Measurements from ENCODE around the gene SLC1A5.

SLC1A5 gene

DNA sequence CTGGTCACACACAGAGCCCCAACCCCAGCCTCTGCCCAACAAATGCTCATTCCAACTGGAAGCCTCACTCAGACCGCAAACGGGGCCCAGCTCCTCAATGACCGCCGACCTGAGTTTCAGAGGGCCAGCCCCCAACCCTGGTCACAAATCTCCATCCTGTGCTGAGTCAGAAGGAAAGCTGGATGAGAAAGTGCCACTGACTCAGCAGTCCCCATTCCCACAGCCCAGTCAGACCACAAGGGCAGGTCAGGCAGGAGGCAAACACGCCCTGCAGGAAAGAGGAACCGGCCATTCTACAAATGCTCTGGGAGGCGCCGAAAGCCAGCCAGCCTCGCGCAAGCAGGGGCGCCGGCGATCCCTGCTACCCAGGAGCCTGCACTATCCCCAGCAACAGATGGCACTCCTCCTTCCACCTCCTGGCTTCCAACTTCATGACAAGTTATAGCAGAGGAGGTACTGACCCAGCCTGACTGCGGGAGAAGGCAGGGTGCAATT is 57.3 kb downstream of the SLC1A5 start:
- TF ChIP-seq CTCF (IDR thresholded peaks at IDR 0.05; ENCODE audit: low read depth, low read length), result no peak
- DNase-seq (ENCODE audit: low read depth, low spot score), result peak; percentile 94
- H3K4me3 ChIP-seq (ENCODE audit: low read depth, low read length), result no peak overlapping the region
- in situ Hi-C loops (cut with HindIII; ENCODE audit: low sequenced_read_pairs), result no loop called here

- in situ Hi-C loops (cut with HindIII; ENCODE audit: low sequenced_read_pairs), result no loop called here
- H3K4me3 ChIP-seq (ENCODE audit: low read depth, low read length), result no peak overlapping the region
These were observed 57.8 kb downstream of the SLC1A5 start for GRCh38 chr19:46730595-46730994.

DNA sequence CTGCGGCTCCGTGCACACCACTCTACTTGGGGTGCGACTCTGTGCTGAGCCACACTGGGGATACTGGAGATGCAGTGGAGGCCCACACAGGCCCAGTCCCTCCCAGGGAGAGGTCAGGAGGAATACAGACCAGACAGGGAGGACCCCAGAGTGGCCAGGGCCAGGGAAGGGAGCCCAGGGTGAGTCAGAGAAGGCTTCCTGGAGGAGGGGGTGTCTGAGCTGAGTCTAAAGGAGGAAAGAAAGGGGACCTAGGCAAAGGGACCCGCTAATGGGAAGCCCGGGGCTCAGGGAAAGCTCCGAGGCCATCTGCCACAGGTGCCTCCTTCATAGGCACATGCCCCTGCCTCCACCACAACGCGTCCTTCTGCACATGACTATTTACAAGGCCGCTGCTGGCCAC is 58.2 kb downstream of the SLC1A5 start:
- no peak overlapping the region for H3K4me3 ChIP-seq (ENCODE audit: low read depth, low read length)
- in situ Hi-C loops (cut with HindIII; ENCODE audit: low sequenced_read_pairs), result no loop called here
- no peak for TF ChIP-seq CTCF (IDR thresholded peaks at IDR 0.05; ENCODE audit: low read depth, low read length)
- no peak for DNase-seq (ENCODE audit: low read depth, low spot score)

More at GRCh38 chr19:46730595-46730994, 57.8 kb downstream of the SLC1A5 start:
- no peak for DNase-seq (ENCODE audit: low read depth, low spot score)
- TF ChIP-seq CTCF (IDR thresholded peaks at IDR 0.05; ENCODE audit: low read depth, low read length), result no peak

DNA sequence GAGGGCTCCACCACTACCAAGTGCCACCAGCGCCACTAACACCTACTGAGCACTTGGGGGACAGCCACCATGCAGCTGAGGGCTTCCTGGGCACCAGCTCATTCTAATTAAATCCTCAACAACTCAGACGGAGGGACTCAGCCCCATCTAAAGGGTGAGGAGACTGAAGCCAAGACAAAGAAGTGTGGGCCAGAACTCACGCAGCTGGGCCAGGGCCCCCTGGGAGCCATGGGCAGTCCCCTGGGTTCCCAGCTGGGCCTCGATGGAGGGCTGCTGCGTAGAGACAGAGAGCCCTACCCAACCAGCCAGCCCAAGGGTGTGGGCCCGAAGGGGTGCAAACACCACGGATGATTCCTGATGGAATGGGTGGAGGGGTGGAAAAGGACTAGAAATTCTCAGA is 58.7 kb downstream of the SLC1A5 start:
- DNase-seq (ENCODE audit: low read depth, low spot score), result no peak
- no peak for TF ChIP-seq CTCF (IDR thresholded peaks at IDR 0.05; ENCODE audit: low read depth, low read length)
- no peak overlapping the region for H3K4me3 ChIP-seq (ENCODE audit: low read depth, low read length)
- in situ Hi-C loops (cut with HindIII; ENCODE audit: low sequenced_read_pairs), result no loop called here

DNA sequence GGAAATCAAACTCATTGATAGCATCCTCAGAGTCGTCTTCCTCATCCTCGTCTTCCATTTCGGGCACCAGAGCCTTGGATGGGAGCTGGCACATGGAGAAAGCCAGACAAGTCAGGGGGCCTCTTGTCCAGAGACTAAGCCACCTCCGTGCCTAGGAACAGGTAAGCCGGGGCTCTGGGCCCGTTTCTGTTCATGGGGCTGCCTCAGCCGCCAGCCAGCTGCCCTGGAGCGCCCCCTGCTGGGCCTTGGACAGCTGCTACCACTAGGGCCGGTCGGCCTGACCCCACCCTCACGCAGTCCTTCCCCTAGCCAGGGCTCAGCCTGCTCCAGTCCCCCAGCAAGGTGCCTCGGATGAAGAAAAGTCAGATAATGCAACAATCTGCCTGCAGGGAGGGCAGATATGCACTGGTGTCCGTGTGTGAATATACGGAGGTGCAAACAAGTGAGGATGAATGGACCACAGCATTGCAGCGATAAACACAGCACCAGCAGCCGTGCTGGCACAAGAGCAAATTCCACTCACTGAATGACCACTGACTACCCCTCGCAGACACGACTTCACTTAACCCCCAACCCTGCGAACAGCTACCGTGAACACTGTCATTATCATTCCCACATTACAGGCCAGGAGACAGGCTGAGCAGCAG is 59.6 kb downstream of the SLC1A5 start:
- DNase-seq (ENCODE audit: low read depth, low spot score), result peak; percentile 48
- H3K4me3 ChIP-seq (ENCODE audit: low read depth, low read length), result no peak overlapping the region
- peak; percentile 98 for TF ChIP-seq CTCF (IDR thresholded peaks at IDR 0.05; ENCODE audit: low read depth, low read length)
- in situ Hi-C loops (cut with HindIII; ENCODE audit: low sequenced_read_pairs), result no loop called here

GRCh38 chr19:46728208-46728607 is 60.2 kb downstream of the SLC1A5 start:
- no peak overlapping the region for H3K4me3 ChIP-seq (ENCODE audit: low read depth, low read length)
- DNase-seq (ENCODE audit: low read depth, low spot score), result no peak
- no peak for TF ChIP-seq CTCF (IDR thresholded peaks at IDR 0.05; ENCODE audit: low read depth, low read length)
- in situ Hi-C loops (cut with HindIII; ENCODE audit: low sequenced_read_pairs), result no loop called here

Data from astrocyte of the spinal cord (primary cell).